UCSD-AML1 (cell line): ENCODE data around the gene ZNF366.
A peak's percentile ranks its signal among the peaks of the same experiment; 100 is the strongest.

Experiments used
- DNase-seq: peaks from one replicate; lab custom pipeline; 2025; ENCODE audit not compliant: unreplicated experiment; lab: John Stamatoyannopoulos, UW

Gene ZNF366

GRCh38 chr5:72494623-72495124, 12.5 kb downstream of the ZNF366 start:
- no peak for DNase-seq

DNA sequence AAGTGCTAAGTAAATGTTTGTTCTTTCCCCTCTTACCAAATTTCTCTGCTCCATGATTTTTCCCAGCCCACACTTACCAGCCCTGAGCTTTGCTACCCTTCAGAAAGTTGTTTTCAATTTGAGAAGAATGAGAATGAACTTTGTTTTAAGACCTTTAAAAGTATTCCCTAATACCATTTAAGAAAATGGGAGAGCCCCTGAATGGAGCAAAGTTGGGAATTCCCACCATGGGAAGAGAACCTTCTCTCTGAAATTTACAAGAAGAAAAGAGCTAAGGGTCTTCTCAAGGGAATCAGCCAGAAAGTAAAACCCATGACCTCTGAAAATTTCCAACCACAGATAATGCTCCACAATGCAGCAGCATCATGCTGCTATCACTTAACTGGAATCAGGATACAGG, 17.7 kb downstream of the ZNF366 start:
- no peak for DNase-seq

- no peak for DNase-seq
Measured at GRCh38 chr5:72488756-72489155, 18.5 kb downstream of the ZNF366 start.

- no peak for DNase-seq
Measured at GRCh38 chr5:72487177-72487576, 20.0 kb downstream of the ZNF366 start.

- no peak for DNase-seq
Measured at GRCh38 chr5:72486371-72486770, 20.8 kb downstream of the ZNF366 start.

- DNase-seq: no peak
Measured at GRCh38 chr5:72485430-72485974, 21.7 kb downstream of the ZNF366 start.

DNA sequence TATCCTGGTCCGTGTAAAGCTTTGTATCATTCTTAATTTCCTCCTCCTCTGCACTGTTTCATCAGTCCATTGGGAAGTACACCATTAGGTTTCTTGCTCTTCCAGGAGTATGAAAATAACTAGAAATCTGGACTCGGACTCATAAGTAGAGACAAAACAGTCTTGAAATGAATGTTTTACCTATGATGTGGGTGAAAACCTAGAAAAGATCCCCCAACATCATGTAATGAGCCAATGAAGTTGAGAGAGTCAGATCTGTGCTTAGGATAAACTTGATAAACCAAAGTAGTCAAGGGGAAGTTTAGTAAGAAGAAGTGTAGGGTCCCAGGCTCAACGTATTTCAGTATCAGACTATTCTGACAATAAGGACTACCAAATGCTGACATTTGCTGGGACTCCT, 25.2 kb downstream of the ZNF366 start:
- no peak for DNase-seq

DNA sequence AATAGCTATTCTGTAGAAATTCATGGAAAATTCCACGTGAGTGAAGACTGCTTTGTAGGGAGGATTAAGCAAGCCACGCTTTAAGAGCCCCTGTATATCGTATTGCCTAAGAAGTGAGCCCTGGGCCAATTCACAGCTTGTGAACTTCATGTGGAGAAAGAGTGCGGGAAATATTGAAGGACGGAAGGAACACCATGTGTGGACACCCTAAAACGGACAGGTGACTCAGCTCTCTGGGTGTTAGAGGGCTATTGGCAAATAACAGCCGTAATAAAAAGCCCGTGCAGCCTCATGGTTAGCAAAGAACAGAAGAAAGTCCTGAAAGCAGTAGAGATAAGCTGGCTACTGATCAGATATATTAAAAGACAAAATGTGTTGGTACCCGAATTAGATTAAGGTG, 26.4 kb downstream of the ZNF366 start:
- no peak for DNase-seq

GRCh38 chr5:72479921-72480320, 27.3 kb downstream of the ZNF366 start:
- DNase-seq: no peak

GRCh38 chr5:72478684-72479083, 28.5 kb downstream of the ZNF366 start:
- DNase-seq: no peak

- no peak for DNase-seq
Measured at GRCh38 chr5:72478276-72478675, 28.9 kb downstream of the ZNF366 start.

GRCh38 chr5:72477644-72478043, 29.6 kb downstream of the ZNF366 start:
- no peak for DNase-seq

GRCh38 chr5:72477176-72477575, 30.0 kb downstream of the ZNF366 start:
- DNase-seq: no peak

DNA sequence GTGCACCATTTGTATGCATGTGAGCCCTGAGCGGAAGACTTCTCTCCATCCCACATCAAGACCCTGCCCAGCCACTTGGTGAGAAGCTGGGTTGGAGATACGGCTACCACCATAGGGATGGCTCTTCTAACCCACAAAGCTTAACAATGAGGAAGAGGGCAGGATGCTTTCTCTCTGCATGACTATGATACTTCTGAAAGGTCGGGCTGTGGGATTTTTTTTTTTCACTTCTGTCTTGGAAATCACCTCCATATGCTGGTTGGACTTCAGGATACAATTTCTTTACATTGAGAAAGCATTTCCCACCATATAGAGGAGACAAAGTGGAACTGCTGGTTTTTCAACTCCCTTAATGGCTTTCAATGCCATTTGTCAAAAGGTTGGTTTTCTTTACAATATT, 30.5 kb downstream of the ZNF366 start:
- DNase-seq: no peak

DNA sequence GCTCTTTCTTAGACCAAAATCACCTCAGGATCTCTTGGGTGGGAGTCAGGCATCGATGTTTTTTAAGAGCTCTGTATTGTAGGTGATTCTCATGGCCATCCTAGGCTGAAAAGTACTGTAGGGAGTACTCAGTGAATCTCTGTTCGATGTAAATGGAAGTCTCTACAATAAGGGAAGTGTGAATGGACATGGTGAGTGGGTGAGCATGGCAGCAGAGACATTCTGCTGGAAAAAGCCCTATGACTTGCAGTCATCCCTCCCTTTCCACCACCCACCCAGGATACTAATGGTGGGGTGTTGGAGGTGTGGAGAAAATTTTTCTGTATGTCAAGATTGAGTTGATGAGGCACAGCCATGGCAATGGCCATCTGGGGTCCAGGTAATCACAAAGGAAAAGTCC, 30.9 kb downstream of the ZNF366 start:
- DNase-seq: no peak

GRCh38 chr5:72474516-72474915, 32.7 kb downstream of the ZNF366 start:
- no peak for DNase-seq

DNA sequence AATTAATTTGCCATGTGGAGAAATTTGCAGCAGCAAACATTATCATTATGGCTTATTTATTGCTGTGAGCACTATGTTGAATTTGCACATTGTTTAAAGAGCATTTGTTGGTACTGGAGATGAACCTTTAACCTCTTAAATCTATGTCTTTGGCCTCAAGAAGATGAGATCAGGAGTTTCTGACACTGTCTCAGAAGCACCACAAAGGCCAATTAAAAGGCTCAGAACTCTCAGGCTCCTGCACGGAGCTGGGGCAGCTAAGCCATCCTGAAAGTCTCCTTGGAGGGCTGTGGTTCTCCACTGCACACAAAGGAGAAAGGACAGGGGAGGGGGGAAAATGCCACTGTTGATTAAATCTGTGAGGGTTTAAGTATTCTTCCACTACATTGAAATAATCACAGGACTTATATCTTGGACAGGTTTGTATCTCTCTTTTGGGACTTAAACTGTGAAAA, 33.1 kb downstream of the ZNF366 start:
- DNase-seq: no peak

- DNase-seq: peak; percentile 49
Measured at GRCh38 chr5:72472666-72473422, 34.4 kb downstream of the ZNF366 start.

DNA sequence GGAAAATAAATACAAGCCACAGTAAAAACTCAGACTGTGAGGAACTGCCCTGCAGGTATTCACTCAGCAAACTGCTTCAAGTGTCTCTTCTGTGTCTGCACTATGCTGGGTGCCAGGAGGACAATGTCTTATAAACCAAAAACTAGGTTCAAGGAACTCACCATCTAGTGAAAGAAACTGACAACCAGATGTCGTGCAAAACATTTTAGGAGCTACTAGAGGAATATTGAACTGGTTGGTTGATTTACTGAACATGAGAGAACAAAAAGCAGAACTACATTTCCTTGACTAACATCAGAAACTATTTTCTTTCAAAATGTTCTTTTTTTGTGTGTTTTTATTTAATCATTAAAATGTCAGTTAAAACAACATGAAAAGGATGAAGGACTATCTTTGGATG, 35.2 kb downstream of the ZNF366 start:
- no peak for DNase-seq

DNA sequence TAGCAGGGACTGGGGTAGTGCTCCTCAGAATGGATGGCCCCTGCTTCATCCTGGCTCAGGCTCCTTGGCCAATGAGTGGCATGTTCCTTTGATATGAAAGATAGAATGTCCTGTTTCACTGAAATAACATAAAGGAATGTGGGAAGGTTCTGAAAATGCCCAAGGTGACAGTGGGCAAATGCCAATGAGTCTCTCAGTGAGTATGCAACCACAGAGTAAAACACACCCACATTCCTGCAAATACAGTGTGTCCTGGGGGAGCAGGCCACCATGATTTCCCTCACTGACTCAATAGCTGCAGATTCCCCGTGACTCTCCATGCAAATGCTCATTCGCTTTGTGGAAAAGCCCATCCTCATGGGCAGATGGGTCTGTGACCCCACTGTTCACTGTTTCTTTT, 36.4 kb downstream of the ZNF366 start:
- DNase-seq: no peak

GRCh38 chr5:72468606-72469005, 38.6 kb downstream of the ZNF366 start:
- DNase-seq: no peak

DNA sequence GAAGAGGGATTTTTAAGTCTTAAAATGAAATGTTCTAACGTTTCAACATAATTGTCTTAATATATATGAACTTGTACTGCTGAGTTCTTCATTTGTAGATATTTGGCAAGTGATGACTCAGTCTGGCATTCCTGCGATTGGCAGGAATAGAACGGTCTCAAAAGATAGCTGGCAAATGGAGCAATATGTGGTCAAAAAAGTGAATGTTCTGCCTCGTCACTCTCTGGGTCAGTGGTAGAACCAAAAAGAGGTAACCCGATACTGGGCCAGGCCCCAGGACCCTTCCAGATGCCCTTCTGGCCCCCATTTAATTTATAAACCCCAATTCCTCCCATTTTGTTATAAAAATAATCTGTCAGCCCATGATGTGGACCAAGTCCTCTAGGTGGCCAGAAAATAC, 39.2 kb downstream of the ZNF366 start:
- DNase-seq: no peak

DNA sequence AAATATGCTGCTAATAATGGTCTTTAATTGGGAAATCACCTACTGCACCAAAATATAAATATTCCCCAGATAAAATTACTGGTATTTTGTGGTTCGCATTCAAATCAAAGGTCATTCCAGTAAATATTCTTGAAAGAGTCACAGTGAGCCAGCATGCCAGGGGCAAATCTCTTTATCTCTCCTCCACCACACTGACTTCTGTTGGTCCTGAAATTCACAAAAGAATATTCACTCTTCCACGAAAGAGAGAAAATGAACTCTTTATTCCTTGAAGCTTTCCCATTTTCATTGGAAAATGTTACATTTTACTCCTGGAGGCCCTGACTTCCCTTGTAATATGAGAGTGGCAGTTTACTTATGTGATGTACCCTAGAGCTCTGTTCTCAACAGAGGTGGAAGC, 39.7 kb downstream of the ZNF366 start:
- DNase-seq: no peak
